Parathyroid adenoma (tissue), 2 donors: ENCODE results near the gene PLA2G5.

Source experiments
- H2AFZ ChIP-seq: fragments of 300-600 bp; sonication (generic); one replicate; pipeline ENCODE4 v1.7.0; 2017; ENCODE audit warnings: antibody characterized with exemption, mild to moderate bottlenecking
- H3K27ac ChIP-seq: fragments of 300-600 bp; sonication (generic); one replicate; pipeline ENCODE4 v1.7.0; 2017
- H3K27me3 ChIP-seq: fragments of 300-600 bp; sonication (generic); one replicate; pipeline ENCODE4 v1.7.0; 2017; ENCODE audit warnings: low read length; ENCODE audit not compliant: control insufficient read depth, insufficient read depth
- H3K36me3 ChIP-seq: fragments of 300-600 bp; sonication (generic); one replicate; pipeline ENCODE4 v1.7.0; 2017; ENCODE audit warnings: low read length; ENCODE audit not compliant: control insufficient read depth, insufficient read depth
- H3K4me1 ChIP-seq: fragments of 300-600 bp; sonication (generic); one replicate; pipeline ENCODE4 v1.7.0; 2017; ENCODE audit warnings: control low read depth
- H3K4me2 ChIP-seq: fragments of 300-600 bp; sonication (generic); one replicate; pipeline ENCODE4 v1.7.0; 2017; ENCODE audit warnings: low read length
- H3K4me3 ChIP-seq: fragments of 300-600 bp; sonication (generic); one replicate; pipeline ENCODE4 v1.7.0; 2017; ENCODE audit warnings: low read depth, low read length
- H3K79me2 ChIP-seq: fragments of 300-600 bp; sonication (generic); one replicate; pipeline ENCODE4 v1.7.0; 2017; ENCODE audit warnings: control low read depth
- H3K9ac ChIP-seq: fragments of 300-600 bp; sonication (generic); one replicate; pipeline ENCODE4 v1.7.0; 2017; ENCODE audit warnings: mild to moderate bottlenecking
- H3K9me3 ChIP-seq: fragments of 300-600 bp; sonication (generic); one replicate; pipeline ENCODE4 v1.7.0; 2017; ENCODE audit warnings: low read length; ENCODE audit not compliant: control insufficient read depth
- CTCF ChIP-seq: fragments of 300-600 bp; sonication (generic); IDR thresholded peaks from one replicate; pipeline ENCODE4 v1.7.0; 2017; ENCODE audit warnings: antibody characterized with exemption, mild to moderate bottlenecking
- donor health status: primary hyperparathyroidism.

Gene PLA2G5

DNA sequence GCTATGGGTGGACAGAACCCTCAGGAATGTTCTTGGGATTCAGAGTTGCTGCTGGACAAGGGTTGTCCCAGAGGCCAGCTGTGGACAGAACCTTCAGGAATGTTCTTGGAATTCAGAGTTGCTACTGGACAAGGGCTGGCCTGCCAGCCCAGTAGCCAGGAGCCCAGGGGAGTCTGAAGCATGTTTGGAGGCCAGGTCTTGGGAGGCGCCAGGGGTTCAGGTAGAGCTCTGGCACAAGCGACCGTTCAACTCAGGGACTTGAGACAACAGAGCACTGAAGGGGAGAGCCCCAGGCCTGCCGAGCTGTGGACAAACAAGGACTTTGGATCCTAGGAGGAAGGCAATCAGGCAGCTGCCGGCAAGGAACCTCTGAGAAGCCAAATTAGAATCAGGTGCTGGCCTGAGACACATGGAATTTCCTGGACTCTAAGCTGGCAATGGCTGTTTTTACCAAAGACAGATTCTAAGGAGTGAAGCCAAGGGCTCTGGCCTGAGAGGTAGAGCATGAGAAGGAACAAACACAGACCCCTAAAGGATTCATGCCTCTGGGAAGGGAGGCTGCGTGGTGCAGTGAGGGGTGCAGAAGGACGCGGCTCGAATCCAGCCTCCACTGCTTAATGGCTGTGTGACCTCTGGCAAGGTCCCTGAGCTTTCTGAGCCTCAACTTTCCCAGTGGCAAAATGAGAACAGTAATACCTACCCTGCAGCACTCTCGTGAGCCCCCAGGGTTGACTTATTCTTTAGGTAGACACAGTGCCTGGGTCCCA lies 13.4 kb downstream of the PLA2G5 start:
- no peak for TF ChIP-seq CTCF
- Histone ChIP-seq H2AFZ (no peak overlapping the region), H3K4me3 (no peak overlapping the region), H3K9me3 (no peaks in the 10 kb centered on the region), H3K9ac (no peak overlapping the region), H3K4me1 (no peaks in the 10 kb centered on the region), H3K36me3 (no peaks in the 10 kb centered on the region), H3K27me3 (no peaks in the 10 kb centered on the region), H3K79me2 (no peaks in the 10 kb centered on the region), H3K4me2 (no peak overlapping the region), H3K27ac (no peak overlapping the region)

- Histone ChIP-seq H2AFZ (no peak overlapping the region), H3K4me3 (no peak overlapping the region), H3K79me2 (no peaks in the 10 kb centered on the region), H3K27me3 (no peaks in the 10 kb centered on the region), H3K9ac (no peak overlapping the region), H3K27ac (no peak overlapping the region), H3K4me1 (no peaks in the 10 kb centered on the region), H3K9me3 (no peaks in the 10 kb centered on the region), H3K4me2 (no peak overlapping the region), H3K36me3 (no peaks in the 10 kb centered on the region)
- TF ChIP-seq CTCF: no peak
Measured at GRCh38 chr1:20086800-20087199, 16.8 kb downstream of the PLA2G5 start.

DNA sequence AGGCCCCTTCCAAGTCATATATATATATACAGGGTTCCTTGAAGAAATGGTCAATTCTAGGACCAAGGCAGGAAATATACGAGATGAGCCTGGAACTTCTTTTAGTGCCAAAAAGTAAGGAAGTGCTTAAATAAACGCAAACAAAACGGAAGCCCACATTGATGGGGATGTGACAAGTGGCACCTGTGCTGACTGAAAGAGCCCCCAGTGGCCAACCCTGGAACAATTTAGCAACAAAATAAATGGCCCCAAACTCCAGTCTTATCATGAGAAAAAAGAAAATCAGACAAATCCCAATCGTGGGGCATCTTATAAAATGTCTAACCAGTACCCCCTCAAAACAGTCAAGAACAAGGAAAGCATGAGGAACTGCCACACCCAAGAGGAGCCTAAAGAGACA lies 17.7 kb downstream of the PLA2G5 start:
- no peak overlapping the region for H3K27ac ChIP-seq
- no peak overlapping the region for H3K4me2 ChIP-seq
- no peak overlapping the region for H3K4me3 ChIP-seq
- H3K9me3 ChIP-seq: no peaks in the 10 kb centered on the region
- H3K79me2 ChIP-seq: no peaks in the 10 kb centered on the region
- no peak overlapping the region for H3K9ac ChIP-seq
- no peak for TF ChIP-seq CTCF
- H2AFZ ChIP-seq: no peak overlapping the region
- no peaks in the 10 kb centered on the region for H3K4me1 ChIP-seq
- H3K27me3 ChIP-seq: no peaks in the 10 kb centered on the region
- H3K36me3 ChIP-seq: no peaks in the 10 kb centered on the region

DNA sequence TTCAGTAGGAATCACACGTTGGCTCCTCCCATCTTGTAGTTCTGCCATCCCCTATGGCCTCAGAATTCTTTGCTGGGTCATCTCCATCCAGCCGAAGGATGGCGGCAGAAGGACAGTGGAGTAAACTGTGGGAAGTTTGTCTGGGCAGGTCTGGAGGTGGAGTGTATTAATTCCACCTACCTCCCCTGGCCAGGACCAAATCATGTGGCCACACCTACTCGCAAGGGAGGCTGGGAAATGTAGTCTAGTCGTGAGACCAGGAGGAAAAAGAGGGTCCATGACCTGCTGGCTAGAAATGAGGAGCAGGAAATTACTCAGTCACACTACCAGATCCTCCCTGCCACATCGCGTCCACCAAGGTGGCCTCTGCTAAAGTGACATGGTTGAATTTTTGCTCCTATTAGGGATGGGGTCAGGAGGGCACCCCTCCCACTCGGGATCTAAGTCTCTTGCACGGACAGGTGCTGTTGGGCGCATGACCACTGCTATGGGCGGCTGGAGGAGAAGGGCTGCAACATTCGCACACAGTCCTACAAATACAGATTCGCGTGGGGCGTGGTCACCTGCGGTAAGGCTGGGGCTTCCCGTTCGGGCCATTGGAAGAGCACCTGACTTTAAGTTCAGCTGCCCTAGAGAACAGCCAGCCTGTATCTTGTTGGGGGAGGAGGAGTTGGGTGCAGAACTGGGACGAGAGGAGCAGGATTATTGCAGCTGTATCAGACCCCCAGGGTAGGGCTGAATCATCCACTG lies 19.5 kb downstream of the PLA2G5 start:
- H3K4me2 ChIP-seq: no peak overlapping the region
- H3K9me3 ChIP-seq: no peaks in the 10 kb centered on the region
- no peak overlapping the region for H3K9ac ChIP-seq
- H3K4me3 ChIP-seq: no peak overlapping the region
- H3K79me2 ChIP-seq: no peaks in the 10 kb centered on the region
- no peaks in the 10 kb centered on the region for H3K36me3 ChIP-seq
- H3K4me1 ChIP-seq: no peaks in the 10 kb centered on the region
- H2AFZ ChIP-seq: no peak overlapping the region
- TF ChIP-seq CTCF: no peak
- H3K27me3 ChIP-seq: no peaks in the 10 kb centered on the region
- no peak overlapping the region for H3K27ac ChIP-seq
